ENCODE results near the gene LRBA.

- TF ChIP-seq CTCF (IDR thresholded peaks at IDR 0.05): no peak
- TF ChIP-seq POLR2AphosphoS5 (IDR thresholded peaks at IDR 0.05): no peak
- no peak for TF ChIP-seq POLR2A (IDR thresholded peaks at IDR 0.05)
These were observed 763.3 kb downstream of the LRBA start for GRCh38 chr4:150251752-150252190.

Data from breast epithelium (tissue), 3 donors.